Pancreas (tissue), 10 donors: ENCODE results near the gene LY6G5B. TPM values are rescaled to one million over a fixed set of nuclear protein-coding genes. Genes with fewer than 3 reads are reported as not detected.
A peak's percentile ranks its signal among the peaks of the same experiment; 100 is the strongest.

Experiments
- ATAC-seq, 4 donors: fragments of 200-7000 bp; cut with Tn5 transposase; one replicate each; pipeline versions ENCODE4 v1.8.0 to v1.9.1; 2020; ENCODE audit warnings: mild to moderate bottlenecking in 4 of 4, moderate library complexity in 4 of 4
- DNase-seq, 6 donors: peaks; one replicate each; pipeline ENCODE4 v3.0.0-alpha.2; 2020
- FAIRE-seq: peaks from 2 replicates; lab custom pipeline; 2012; peaks lifted over from hg19 to GRCh38; lab: Jason Lieb, UNC
- H3K27ac ChIP-seq, 4 donors: fragments of 200-600 bp; sonication (generic); 1 replicate in 3 of 4; 2 replicates in 1 of 4; pipeline versions ENCODE4 v1.5.0 to v1.8.0; 2020
- H3K27me3 ChIP-seq, 4 donors: fragments of 200-600 bp; one replicate each; pipeline ENCODE4 v1.8.0; 2021
- H3K36me3 ChIP-seq, 3 donors: fragments of 200-600 bp; sonication (generic) in 1 of 3; one replicate each; pipeline versions ENCODE4 v1.5.0 to v1.8.0; 2020 to 2021
- H3K4me1 ChIP-seq, 3 donors: fragments of 200-600 bp; one replicate each; pipeline ENCODE4 v1.8.0; 2021
- H3K4me3 ChIP-seq, 4 donors: fragments of 200-600 bp; sonication (generic) in 2 of 4; one replicate each; pipeline versions ENCODE4 v1.5.0 to v1.8.0; 2020 to 2021
- H3K9me3 ChIP-seq, 4 donors: fragments of 200-600 bp; one replicate each; pipeline ENCODE4 v1.8.0; 2021
- WGBS, 2 donors: extraction: QIAGEN DNeasy Blood & Tissue Kit; methylation state at CpG; one replicate each; pipeline ENCODE4 v1.1.7; 2013; 5-methylcytosine and 5-hydroxymethylcytosine counted together
- intact Hi-C, 3 donors: fragments of 100-400 bp; cut with DNase I; formaldehyde crosslinking; loops; one replicate each; pipeline versions ENCODE4 v1.11.1 to v1.14.2; 2022
- polyA plus RNA-seq, 2 donors: library from polyadenylated mRNA; stranded (reverse); fragments of 200-250 nt; gene quantifications; one replicate each; pipeline ENCODE4 v1.2.3, GENCODE V29; 2013
- total RNA-seq, 6 donors: library from RNA; stranded (reverse); fragmentation: NEBNext Ultra II Directional in 4 of 6; extraction: Animal tissue kit (Norgen Biotek cat#: 25700) in 4 of 6; gene quantifications; one replicate each; pipeline versions ENCODE4 v1.2.1 to v1.2.4, GENCODE V29; 2021 to 2023
- TF ChIP-seq, protein P1 (sequence below), 4 donors: fragments of 200-600 bp; sonication (generic) in 3 of 4; IDR thresholded peaks; one replicate each; pipeline versions ENCODE4 v1.5.0 to v1.8.0; 2021; ENCODE audit warnings: antibody characterized with exemption in 4 of 4
- donor health status: healthy with polysubstance abuse.
- donor health status: DM: no; HTN: no; CAD: no; lungs with moderate emphysema.
- donor health status: DM: no; HTN: no; CAD: no.
- donor health status: control.
- donor health status: control.
- donor health status: Bipolar disorder and iron deficiency.
- donor health status: DM: yes; HTN: yes; CAD: no.
- donor health status: DM: no; HTN: no; CAD: no.
- donor health status: DM: no; HTN: no; CAD: no.
- donor health status: DM: yes; HTN: yes; CAD: no.

The LY6G5B gene
- total and polyA plus RNA-seq, 8 donors: 3.0 to 11.4 (median 4.8) TPM

DNA sequence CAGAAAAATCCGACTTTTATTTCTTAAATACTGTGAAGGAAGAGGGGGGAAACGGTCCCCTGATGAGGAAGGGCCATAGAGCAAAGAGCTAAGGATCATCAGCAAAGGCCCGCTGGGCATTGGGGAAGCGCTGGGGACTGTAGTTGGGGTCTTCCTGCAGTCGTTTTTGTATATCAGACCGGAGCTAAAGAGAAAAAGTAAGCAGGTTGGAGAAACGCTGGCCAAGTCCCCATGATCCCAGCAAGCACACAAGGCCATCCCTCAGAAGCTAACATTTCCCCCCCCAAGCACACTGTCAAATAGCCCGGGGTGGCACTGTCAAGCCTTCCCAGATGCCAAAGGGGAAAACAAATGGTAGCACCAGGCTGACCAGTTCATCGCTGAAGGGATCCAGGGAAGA lies 30.7 kb upstream of the LY6G5B start:
- Histone ChIP-seq H3K27ac (no peak overlapping the region), H3K4me1 (no peaks in the 10 kb centered on the region), H3K9me3 (no peaks in the 10 kb centered on the region), H3K27me3 (no peaks in the 10 kb centered on the region), H3K4me3 (no peak overlapping the region), H3K36me3 (peaks cover 14 to 94% (median 57%) of the 10 kb centered on the region in 3 donors)
- DNase-seq (no peak), ATAC-seq (peak in 1 of 4 donors; percentile 6), FAIRE-seq (no peak)
- TF ChIP-seq, protein P1, sequence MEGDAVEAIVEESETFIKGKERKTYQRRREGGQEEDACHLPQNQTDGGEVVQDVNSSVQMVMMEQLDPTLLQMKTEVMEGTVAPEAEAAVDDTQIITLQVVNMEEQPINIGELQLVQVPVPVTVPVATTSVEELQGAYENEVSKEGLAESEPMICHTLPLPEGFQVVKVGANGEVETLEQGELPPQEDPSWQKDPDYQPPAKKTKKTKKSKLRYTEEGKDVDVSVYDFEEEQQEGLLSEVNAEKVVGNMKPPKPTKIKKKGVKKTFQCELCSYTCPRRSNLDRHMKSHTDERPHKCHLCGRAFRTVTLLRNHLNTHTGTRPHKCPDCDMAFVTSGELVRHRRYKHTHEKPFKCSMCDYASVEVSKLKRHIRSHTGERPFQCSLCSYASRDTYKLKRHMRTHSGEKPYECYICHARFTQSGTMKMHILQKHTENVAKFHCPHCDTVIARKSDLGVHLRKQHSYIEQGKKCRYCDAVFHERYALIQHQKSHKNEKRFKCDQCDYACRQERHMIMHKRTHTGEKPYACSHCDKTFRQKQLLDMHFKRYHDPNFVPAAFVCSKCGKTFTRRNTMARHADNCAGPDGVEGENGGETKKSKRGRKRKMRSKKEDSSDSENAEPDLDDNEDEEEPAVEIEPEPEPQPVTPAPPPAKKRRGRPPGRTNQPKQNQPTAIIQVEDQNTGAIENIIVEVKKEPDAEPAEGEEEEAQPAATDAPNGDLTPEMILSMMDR (IDR thresholded peaks at IDR 0.05): no peak
- intact Hi-C loops: no loop called here
- 72 to 81% methylated on average over 9 of the region's 9 CpGs for WGBS, 2 donors

DNA sequence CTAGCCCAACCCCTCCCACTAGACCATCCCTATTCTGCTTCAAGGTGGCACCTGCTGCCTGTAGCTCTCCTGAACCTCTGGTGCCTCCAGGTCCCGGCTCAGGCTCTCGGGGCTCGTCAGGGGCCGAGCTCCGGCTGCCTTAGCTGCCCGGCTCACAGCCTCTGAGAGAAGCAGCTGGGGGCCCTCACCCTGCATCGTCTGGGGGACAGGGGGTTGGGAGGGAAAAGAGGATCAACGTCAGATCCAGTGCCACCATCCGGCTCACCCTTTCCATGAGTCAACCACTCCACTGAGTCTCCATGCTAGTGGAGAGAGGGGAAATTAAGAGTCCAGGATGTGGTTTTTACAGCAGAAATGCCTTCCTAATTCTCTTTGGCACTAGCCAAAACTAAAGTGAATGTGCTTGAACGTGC lies 30.3 kb upstream of the LY6G5B start:
- FAIRE-seq: no peak
- Histone ChIP-seq H3K27me3 (no peaks in the 10 kb centered on the region), H3K36me3 (peaks cover 16 to 94% (median 58%) of the 10 kb centered on the region in 3 donors), H3K9me3 (no peaks in the 10 kb centered on the region), H3K4me1 (no peaks in the 10 kb centered on the region), H3K4me3 (no peak overlapping the region), H3K27ac (no peak overlapping the region)
- intact Hi-C loops: no loop called here
- no peak for ATAC-seq
- TF ChIP-seq, protein P1 (IDR thresholded peaks at IDR 0.05): no peak
- WGBS, 2 donors: 83 to 87% methylated on average over 10 of the region's 10 CpGs
- no peak for DNase-seq

DNA sequence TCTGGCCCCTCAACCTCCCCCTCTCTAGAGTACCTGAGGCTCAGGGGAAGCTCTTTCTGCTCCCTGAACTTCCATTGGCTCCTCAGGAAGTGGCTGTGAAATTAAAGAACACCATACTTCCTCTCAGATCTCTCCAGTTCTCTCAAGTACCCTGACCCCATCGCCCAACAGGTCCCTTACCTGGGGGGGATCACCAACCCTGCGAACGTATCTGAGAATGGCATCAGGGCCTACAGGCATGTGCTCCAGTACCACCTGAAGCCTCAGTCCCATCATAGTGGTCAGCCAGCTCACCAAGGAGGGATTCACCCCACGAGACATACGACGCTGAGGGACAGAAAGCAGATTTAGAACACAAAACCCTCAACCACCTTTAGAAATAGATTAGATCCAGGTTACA lies 29.2 kb upstream of the LY6G5B start:
- H3K9me3 ChIP-seq: no peaks in the 10 kb centered on the region
- intact Hi-C loops: no loop called here
- TF ChIP-seq, protein P1 (IDR thresholded peaks at IDR 0.05): no peak
- no peak overlapping the region for H3K27ac ChIP-seq
- ATAC-seq (no peak), DNase-seq (no peak), FAIRE-seq (no peak)
- H3K4me3 ChIP-seq: no peak overlapping the region
- peaks cover 16 to 94% (median 52%) of the 10 kb centered on the region in 3 donors for H3K36me3 ChIP-seq
- no peaks in the 10 kb centered on the region for H3K4me1 ChIP-seq
- no peaks in the 10 kb centered on the region for H3K27me3 ChIP-seq
- 90 to 98% methylated on average over 6 of the region's 6 CpGs for WGBS, 2 donors

DNA sequence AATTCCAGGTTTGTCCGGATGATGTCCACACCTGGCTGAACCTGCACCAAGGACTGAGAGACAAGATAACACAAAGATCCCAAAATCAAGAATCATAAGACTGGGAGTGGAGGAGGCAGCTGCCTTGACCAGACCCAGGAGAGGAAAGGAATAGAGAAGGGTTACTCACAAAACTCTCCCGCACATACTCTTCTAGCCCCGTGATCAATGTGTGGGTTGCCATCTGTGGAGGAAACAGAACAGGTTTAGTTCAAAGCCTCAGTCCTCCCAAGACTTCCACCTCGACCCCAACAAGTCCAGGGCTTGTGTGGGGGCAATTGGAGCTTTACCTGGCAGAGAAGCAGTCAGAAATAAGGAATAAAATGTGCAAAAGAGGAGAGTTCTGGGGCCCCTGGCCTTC lies 28.4 kb upstream of the LY6G5B start:
- no peak overlapping the region for H3K27ac ChIP-seq
- 86 to 87% methylated on average over 4 of the region's 4 CpGs for WGBS, 2 donors
- ATAC-seq (no peak), FAIRE-seq (no peak), DNase-seq (no peak)
- intact Hi-C loops: no loop called here
- H3K36me3 ChIP-seq: peaks cover 16 to 94% (median 45%) of the 10 kb centered on the region in 3 donors
- H3K4me3 ChIP-seq: no peak overlapping the region
- TF ChIP-seq, protein P1 (IDR thresholded peaks at IDR 0.05): no peak
- no peaks in the 10 kb centered on the region for H3K4me1 ChIP-seq
- H3K9me3 ChIP-seq: no peaks in the 10 kb centered on the region
- H3K27me3 ChIP-seq: no peaks in the 10 kb centered on the region

DNA sequence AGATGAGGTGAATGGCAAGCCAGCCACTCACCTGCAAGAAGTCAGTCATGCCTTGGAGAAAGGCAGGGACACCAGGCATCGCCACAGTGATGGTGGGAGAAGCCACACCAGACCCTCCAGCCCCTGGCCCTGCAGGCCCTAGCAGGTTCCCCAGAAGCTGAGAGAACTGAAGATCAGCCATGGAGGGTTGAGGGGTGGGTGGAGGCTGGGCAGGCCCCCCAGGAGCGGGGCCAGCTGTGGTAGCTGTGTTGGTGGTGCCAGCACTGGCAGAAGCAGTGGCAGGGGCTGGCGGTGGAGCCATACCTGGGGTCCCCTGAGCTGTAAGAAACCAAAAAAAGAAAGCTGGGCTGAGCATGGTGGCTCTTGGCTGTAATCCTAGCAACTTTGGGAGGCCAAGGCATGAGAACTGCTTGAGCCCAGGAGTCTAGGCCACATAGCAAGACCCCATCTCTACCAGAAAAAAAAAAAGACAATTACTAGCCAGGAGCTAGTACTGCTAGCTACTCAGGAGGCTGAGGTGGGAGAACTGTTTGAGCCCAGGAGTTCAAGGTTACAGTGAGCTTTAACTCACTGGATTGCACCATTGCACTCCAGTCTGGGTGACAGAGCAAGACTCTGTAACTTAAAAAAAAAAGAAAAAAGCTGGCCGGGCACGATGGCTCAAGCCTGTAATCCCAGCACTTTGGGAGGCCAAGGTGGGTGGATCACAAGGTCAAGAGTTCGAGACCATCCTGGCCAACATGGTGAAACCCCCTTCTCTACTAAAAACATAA lies 26.8 kb upstream of the LY6G5B start:
- no peaks in the 10 kb centered on the region for H3K4me1 ChIP-seq
- WGBS, 2 donors: 88 to 95% methylated on average over 5 to 6 of the region's 6 CpGs
- H3K4me3 ChIP-seq: no peak overlapping the region
- no peak for ATAC-seq
- TF ChIP-seq, protein P1 (IDR thresholded peaks at IDR 0.05): no peak
- intact Hi-C loops: no loop called here
- H3K36me3 ChIP-seq: peaks cover 10 to 93% (median 44%) of the 10 kb centered on the region in 3 donors
- DNase-seq: peak in 1 of 6 donors; percentile 40
- H3K27me3 ChIP-seq: no peaks in the 10 kb centered on the region
- H3K27ac ChIP-seq: no peak overlapping the region
- no peak for FAIRE-seq
- H3K9me3 ChIP-seq: no peaks in the 10 kb centered on the region
